Measurements from ENCODE around the gene PPM1M.

Gene PPM1M

DNA sequence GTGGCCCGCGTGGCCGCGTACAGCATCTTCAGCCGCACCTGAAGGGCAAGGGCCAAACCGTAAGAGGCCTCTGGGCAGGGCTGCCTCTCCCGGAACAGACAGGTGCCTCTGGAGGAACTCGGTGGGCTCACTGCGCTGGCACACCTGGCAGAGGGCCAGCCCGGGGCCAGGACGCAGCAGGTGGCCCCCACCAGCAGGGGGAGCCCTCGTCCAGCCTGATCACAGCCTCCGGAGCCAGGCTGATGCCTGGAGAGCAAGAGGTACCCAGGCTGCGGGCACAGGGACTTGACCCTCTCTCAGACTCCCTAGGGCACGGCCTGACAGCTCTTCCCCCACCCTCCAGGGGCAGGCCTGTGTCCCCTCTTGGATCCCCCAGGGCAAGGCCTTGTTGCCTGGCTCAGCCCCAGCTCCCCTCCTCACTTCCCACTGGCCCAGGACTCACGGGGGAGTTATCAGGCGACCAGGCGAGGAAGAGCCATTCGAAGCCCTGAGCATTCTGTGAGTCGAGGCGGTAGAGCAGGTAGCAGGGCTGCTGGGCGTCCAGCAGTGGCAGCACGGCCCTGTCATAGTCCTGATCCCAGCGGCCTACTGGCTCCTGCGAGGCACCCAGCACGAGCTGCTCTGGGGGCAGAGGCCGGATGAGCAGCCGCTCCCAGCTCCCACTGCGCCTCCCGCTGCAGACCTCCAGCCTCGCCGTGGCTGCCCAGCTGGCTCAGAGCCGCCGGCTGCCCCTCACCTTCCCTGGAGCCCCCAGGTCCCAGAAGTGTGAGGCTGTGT is 13.9 kb upstream of the PPM1M start:
- DNase-seq, result peak in 2 of 3 experiments; percentile 35 to 50

DNA sequence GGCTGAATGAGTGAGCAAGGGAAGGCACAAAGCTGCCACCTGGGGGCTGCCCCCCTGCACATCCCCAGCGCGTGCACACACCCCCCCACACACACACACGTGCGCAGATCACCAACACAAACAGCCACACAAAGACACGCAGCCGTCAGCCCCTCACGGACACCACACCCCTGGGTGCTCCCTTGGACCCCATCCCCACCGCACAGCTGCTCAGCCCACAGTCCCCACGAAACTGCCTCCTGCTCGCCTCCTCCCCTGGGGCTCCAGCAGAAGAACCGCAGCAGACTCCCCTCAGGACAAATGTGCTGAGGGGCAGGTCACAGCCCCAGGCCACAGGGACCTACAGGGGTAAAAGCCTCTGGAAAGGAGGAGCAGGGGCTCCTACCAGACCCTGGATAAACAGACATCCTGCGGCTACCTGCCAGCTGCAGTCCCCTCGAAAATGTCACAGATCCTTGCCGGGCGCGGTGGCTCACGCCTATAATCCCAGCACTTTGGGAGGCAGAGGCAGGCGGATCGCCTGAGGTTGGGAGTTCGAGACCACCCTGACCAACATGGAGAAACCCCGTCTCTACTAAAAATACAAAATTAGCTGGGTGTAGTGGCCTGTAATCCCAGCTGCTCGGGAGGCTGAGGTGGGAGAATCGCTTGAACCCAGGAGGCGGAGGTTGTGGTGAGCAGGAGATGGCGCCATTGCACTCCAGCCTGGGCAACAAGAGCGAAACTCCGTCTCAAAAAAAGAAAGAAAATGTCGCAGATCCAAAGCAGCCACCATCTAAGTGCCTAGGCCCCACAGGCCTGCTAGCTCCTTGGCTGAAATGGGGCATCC is 13.1 kb upstream of the PPM1M start:
- no peak for DNase-seq

DNA sequence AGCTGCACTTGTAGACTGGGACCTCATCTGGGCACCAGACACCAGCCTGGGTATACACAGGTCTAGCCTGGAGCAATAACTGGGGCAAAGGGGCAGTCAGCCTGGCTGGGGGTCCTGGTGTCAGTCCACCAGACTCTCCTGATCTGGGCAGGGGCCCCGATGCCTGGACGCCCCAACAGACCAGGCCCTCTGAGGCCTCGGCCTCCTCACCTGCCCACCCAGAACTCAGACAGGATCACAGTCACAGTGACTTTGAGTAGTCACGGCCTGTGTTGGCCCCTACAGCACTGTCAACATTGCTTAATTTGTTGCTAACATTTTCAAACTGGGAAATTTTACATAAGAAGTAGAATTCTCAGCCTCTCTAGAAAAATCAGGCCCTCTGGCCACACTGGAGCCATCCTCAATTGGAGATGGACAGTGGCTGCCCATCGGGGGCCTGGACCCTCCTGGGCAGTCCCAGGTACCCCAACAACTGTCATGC is 12.4 kb upstream of the PPM1M start:
- DNase-seq, result no peak

DNA sequence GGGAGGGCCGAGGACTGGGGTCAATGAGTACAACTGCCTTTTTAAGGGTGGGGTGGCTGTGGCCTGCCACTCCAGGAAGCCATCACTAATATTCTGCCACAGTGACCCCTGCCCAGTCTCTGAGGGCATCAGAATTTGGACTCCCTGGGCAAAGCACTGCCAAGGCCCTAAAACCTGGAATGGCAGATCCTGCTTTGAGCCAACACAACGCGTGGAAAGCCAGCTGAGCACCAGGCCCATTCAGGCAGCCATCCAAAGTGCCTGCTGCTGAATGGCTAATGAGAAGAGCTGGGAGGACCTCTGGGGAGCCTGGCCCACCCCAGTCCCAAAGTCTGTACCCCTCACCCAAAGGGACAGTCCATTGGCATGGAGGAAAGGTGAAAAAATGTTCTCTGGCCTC is 11.6 kb upstream of the PPM1M start:
- no peak for DNase-seq

DNA sequence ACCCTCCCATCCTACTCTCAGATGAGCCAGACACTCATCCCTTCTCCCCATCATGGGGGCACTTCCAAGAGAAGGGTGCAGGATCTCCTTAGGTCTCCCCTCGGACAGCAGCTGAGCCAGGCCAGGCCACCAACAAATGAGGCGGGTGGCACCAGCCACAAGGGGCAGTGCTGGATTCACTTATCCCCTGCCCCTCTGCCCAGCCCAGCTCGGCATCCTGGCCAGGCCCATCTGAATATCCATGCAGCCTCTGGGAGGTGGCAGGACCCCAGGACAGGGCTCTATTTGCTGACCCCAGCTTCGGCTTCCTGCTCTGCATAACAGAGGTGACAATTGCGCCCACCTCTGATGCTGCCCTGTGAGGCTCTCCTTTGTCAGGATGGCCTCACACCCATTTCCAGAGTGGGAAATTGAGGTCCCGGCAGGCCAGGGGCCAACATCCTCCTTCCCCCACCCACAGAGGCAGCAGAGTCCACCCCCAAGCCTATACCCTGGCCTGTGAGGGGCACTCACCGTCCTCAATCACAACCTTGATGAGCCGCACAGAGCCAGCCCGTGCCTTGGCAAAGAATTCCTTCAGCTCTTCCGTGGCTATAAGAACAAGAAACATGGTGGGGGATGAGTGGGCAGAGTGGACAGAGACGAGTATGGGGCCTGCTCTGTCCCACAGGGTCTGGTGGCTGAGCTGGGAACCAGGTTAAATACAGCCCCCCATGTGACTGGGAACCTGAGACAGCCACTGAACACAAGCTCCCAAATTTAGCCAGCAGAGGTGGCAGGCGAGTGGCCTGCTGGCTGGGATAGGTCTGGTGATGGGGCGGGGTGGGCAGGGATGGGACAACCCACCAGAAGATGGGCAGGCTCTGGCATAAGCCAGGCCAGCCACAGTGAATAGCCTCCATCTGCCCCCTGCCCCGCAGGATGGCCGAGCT is 10.8 kb upstream of the PPM1M start:
- DNase-seq, result no peak

DNA sequence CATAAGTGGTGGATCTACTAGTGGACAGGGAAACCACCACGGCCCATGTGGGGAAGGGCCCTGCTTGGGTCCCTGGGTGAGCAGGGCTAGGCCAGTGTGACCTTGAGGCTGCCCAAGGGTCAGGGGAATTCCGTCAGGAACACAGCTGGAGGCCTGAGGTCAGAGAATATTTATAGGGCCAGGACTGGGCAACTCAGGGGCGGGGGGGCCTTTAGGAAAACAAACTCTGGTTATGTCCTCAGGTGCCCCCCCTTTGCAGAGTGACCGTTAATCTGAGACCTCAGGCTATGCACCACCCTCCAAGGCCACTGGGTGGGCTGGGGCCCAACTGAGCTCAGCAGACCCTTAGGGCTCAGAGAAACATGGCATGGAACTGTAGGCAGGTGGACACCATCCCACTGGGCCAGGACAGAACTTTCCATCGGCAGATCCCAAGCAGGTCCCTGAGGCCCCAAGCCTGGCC is 9.1 kb upstream of the PPM1M start:
- DNase-seq, result no peak

DNA sequence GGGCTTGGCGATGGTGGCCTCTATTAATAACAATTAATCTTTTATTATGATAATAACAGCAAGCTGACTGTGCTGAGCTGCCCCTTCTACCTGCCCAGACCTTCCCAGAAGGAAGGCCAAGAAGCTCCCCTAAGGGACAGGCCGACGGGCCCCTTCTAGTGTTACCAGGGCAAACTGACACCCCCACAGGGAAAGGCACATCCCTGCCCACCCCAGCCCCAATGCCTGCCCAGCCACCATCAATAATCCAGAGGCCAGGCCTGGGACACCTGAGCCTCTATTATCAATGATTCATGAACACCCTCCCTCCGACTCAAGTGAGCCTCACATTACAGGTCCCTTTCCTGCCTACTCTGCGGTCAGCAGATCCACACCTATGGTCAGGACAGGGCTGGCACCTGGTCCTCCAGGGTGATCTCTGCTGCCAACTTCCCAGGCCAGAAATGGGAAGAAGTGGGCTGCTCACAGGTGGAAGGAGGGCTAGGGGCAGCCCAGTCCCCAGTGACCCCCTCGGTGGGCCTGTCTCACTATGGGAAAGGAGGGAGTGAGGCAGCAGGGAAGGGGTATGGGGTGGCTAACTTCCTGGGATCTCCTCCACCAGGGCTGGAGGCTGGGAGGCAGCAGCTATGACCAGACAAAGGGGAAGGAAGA is 8.4 kb upstream of the PPM1M start:
- no peak for DNase-seq

DNA sequence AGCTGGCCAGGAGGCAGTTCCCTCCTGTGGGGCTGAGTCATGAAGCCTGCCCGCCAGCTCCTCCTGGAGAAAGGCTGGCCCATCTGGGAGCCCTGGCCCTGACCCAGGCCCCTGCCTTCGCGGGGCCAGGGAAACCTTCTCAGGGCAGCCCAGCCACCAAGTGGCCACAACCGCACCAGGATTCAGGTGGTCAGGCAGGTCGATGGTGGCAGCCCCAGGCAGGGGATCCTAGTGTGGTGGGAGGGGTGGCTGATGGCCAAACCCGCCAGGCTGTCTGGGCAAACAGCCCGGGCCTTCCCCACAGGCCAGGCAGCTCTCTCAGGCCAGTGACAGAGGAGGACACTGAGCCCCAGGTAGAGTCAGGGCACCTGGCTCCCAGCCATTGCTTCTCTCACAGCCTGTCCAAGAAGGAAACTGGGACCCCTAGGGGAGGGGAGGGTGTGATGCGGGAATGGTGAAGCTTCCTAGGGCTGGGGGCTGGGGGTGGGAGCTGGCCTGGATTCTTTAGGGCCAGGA is 7.8 kb upstream of the PPM1M start:
- no peak for DNase-seq

DNA sequence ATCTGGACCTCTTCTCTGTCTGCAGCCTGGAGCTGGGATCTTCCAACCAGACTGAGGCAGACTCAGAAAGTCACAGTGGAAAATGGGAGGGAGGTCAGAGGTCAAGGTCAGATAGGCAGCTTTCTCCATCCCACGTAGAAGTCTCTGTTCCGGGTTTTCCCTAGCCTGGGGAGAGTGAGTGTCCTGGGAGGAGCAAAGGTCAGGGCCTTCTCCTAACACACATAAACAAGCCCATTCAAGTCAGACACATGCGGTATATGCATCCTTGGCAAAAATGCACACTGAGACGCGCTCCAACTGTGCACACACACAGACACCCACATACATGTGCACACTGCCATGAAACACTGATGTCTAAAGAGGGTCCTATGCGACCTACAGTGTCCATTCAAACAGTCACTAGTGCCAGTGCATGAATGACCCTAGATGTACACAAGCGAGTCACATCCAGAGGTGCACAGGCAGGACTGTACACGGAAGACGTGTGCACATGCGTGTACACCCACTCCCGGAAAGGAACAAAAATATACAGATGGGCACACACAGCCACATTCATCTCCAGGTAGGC is 7.3 kb upstream of the PPM1M start:
- DNase-seq, result no peak

DNA sequence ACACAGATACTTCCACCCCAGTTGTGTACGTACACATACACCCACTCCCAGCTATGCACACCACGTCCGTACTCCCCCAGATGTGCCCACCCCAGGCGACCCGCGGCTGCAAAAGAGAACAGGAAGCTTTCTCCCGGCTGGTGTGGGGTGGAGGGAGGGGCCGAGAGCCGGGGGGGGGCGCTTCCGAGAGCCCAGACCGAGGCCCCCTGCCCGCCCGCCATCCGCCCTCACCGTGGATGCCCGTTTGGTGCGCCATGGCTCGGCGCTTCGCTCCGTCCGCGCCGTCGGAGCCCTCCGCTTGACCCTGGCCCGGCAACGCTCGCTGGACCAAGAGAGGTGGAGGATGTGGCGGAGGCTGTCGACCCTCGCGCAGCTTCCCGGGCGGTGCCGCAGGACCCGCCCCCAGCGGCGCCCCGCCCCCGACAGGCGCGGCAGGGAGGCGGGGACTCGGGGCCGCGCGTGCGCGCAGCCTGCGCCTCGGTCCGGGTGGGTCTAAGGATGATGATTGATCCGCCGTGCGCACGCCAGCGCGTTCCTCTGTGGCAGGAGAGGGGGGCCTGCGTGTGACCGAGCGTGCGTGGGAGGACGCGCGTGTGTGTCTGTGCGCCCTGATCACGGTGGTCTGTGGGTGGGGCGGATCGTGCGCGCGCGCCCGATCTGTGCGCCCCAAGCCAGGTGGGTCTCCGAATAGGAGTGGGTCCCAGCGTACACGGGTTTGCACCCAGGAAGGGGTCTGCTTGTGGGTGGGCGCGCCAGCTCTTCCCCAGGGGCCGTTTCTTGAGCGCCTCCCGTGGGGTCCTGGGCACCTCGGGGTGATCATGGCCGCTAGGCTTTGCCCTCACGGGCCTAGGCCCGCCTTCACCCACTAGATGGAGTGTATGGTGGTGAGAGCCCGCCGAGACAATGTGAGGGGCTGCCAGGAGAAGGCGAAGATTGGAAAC is 6.5 kb upstream of the PPM1M start, which contains the start of gene TWF2:
TSS of gene TWF2 (minus strand) at position 398 of the 941 bp plus-strand sequence. CDS start at position 256, 142 bp downstream.
- DNase-seq, result peak; percentile 67 to 77 (median 74)

DNA sequence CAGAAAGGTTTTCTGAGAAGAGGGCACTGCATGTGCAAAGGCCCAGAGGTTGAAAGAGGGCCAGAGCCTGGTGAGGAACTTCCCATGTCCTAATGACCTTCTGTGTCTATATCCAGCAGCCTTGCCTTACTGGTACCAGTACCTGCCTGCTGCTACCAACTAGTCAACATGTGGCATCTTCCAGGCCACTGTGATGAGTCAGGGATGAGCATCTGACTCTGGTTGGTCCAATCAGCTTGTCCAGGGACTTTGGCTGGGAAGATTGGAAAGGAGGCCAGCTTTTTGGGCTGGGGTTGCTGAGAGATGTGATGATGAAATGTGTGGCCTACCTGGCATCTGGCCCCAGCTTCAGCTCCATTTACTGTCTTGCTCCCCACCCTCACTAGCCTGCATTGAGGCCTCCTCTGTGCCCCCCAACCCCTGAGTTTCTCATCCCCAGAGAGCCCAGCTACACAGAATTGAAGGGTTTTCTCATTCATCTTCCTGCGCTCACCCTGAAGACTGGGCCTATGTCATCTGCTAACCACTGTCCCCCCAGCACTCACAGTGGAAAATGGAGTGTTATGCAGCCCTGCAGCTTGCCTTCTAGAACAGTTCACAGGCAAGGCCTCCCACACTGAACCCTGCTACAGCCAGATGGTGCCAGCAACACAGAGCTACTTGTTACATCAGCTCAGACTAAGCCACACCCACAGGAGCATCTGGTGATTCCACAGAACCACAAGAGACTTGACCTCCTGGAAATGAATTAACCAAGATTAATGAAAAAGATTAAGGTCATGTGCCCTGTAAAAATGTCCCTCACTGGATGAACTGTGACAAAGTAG is 5.3 kb upstream of the PPM1M start:
- DNase-seq, result peak in 2 of 3 experiments; percentile 37 to 66

DNA sequence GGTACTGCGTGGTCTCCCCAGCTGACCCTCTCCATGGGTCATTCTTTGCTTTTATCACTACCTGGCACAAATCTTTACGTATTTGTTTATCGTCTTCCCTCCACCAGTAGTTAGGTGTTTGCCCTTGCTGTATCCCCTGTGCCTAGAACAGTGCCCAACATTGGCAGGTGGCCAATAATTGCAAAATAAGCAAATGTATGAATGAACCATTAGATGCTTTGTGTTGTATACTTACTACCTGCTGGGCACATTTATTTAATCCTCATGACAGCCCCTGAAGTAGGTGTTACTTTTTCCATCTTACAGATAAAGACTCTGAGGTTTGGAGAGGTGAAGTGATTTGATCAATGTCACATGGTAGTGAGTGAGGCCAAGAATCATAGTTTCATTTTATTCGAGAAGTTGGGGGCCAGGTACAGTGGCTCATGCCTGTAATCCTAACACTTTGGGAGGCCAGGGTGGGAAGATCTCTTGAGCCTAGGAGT is 4.6 kb upstream of the PPM1M start:
- peak in 2 of 3 experiments; percentile 37 to 66 for DNase-seq

DNA sequence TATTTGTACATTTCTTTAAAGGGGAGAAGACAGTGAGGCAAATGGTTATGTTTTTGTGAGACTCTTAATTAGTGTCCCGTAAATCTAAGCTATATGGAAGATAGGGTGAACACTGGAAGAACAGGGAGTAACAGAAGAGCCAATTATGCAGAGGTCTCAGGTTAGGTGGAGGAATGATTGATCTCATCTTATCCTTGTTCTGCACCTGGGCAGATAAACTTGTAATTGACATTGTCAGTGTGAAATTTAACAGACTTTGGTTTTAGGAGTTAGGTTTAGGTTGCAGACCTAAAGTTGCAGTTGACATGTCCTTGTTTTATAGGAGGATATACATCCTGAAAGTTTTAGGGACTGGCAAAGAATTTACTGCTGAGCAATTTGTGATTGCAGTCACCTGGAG is 3.5 kb upstream of the PPM1M start:
- DNase-seq, result no peak

DNA sequence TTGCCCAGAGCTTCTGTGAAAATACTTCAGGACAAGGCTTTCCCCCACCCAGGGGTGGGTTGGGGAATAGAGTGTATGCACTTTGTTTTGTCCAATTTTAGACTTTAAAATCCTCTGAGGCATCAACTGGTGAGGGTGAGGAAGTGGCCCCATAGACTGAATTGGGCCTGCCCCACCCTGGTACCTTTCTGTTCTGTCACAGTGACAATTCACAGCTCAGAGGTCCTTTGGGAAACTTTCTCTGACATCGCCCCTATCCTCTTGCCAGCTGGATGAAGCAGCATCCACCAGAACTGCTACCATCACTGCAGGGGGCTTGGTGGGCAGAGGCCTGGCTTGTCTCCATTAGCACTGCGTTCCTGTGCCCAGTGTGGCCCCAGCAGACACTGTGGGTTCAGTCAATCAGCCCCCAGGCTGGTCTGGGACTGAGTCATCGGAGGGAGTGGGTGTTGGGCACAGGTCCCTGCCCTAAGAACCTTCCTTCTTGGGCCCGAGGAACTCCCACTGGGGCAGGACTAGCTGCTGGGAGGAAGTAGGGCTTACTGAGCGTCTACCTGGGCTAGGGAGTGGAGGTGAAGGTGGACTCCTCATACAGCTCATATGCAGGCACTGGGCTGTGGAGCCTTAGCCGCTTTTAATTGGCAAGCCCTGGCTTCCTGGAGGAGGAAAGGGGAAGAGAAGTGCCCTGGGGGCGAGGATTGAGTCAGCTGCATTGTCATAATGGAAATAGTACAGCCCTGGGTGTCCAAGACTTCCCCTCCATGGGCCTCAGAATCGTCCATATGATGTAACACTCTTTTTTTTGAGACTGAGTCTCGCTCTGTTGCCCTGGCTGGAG is 1.5 kb upstream of the PPM1M start:
- peak in 1 of 3 experiments; percentile 1 for DNase-seq

DNA sequence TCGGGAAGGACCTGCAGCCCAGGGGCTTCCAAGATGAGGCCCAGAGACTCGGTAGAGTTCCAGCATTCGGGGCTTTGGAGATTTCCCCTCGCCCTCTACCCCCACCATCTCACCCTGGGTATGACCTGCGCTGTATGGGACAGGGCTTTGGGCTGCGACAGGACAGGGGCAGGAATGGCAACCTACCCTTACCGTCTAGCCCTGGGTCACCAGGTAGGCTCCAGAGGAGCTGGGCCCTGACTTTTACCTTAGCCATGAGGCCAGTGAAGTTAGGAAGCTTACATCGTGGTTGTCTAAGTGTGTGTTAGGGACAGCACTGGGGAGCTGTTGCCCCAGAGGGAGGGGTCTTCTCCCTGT is 683 bp downstream of the PPM1M start:
- DNase-seq, result no peak

DNA sequence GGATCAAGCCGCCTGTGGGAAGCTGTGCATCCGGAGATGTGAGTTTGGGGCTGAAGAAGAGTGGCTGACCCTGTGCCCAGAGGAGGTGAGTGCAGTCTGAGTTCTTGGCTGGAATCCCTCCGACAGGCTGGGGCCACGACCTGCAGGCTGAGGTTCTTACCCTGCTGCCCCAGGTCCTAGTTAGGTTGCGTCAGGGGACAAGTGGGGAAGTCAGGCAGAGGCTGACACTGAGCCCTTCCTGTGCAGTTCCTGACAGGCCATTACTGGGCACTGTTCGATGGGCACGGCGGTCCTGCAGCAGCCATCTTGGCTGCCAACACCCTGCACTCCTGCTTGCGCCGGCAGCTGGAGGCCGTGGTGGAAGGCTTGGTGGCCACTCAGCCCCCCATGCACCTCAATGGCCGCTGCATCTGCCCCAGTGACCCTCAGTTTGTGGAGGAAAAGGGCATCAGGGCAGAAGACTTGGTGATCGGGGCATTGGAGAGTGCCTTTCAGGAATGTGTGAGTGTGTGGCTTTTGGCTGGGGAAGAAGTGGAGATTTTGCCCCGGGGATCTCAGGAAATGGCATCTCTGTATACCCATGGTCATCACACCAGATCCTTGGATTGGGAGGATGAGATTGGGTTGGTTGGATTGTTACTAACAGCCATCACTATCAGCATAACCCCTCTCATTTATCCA is 1.3 kb downstream of the PPM1M start:
- DNase-seq, result no peak

DNA sequence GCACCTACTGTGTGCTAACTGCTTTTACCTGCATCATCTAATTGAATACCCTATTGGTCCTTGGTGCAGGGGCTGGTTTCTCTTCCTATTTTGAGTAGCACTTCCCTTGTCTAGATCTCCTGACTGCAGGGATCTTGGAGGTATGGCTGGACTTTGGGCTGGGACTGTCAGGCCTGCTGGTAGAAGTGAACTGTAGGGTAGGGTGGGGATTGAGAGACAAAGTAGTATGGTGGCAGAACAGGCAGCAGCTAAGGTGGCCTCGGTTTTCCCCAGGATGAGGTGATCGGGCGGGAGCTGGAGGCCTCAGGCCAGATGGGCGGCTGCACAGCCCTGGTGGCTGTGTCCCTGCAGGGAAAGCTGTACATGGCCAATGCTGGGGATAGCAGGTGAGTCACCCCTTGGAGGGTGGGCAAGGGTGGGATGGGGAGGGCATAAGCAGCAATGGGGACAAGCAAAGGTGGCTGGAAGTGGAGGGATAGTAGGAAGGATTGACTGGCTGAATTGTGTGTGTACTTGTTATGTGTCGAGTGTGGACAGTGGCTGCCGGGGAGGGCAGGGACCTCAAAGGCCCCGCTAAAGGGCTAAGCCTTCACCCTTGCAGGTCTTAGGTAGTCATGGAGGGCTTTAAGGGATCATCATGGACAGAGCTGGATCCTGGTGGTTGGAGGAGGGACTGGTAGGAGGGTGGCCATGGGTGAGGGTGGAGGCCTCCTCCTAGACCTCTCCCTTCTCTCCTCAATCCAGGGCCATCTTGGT is 2.0 kb downstream of the PPM1M start:
- no peak for DNase-seq
